Thyroid gland (tissue), 4 donors: ENCODE data around the gene CGB8.

Experiments used
- CTCF ChIP-seq, 6 experiments: fragments of 200-600 bp in 3 of 6; fragments of 450-650 bp in 3 of 6; sonication (generic) in 3 of 6; IDR thresholded peaks; one replicate each; pipeline ENCODE4 v1.5.1; 2016 to 2019; ENCODE audit warnings: antibody characterized with exemption in 6 of 6, mild to moderate bottlenecking in 2 of 6, inconsistent platforms in 1 of 6, moderate library complexity in 1 of 6
- POLR2A ChIP-seq, 2 donors: fragments of 450-650 bp; IDR thresholded peaks; one replicate each; pipeline ENCODE4 v1.6.1; 2017; ENCODE audit warnings: antibody characterized with exemption in 2 of 2, mild to moderate bottlenecking in 2 of 2, moderate library complexity in 1 of 2

GRCh38 chr19:49011194-49011593, 37.7 kb downstream of the CGB8 start:
- TF ChIP-seq CTCF (IDR thresholded peaks at IDR 0.05) (no peak), POLR2A (IDR thresholded peaks at IDR 0.05) (no peak)
